Fibroblast of mammary gland (primary cell): ENCODE measurements around the gene FHIT.

Source experiments
- DNase-seq: peaks from one replicate; pipeline ENCODE4 v3.0.0-alpha.2; 2010; ENCODE audit warnings: low read depth
- H3K4me3 ChIP-seq: 2 replicates; pipeline ENCODE4 v1.5.1; 2011; ENCODE audit warnings: low read depth, mild to moderate bottlenecking, low read length, moderate library complexity; ENCODE audit not compliant: control insufficient read depth
- CTCF ChIP-seq: conservative IDR thresholded peaks from 2 replicates; pipeline ENCODE4 v1.5.1; 2011; ENCODE audit warnings: low read depth, low read length, inconsistent platforms; ENCODE audit not compliant: control insufficient read depth, insufficient read depth

FHIT gene

GRCh38 chr3:60178931-60179653 is 1072.2 kb downstream of the FHIT start:
- no peak for TF ChIP-seq CTCF
- no peak overlapping the region for H3K4me3 ChIP-seq
- DNase-seq = peak; percentile 23

GRCh38 chr3:60177726-60178125 is 1073.5 kb downstream of the FHIT start:
- no peak for DNase-seq
- no peak for TF ChIP-seq CTCF
- no peak overlapping the region for H3K4me3 ChIP-seq

GRCh38 chr3:60176614-60177013 is 1074.6 kb downstream of the FHIT start:
- no peak overlapping the region for H3K4me3 ChIP-seq
- no peak for TF ChIP-seq CTCF
- DNase-seq = no peak

GRCh38 chr3:60175680-60176079 is 1075.6 kb downstream of the FHIT start:
- no peak for TF ChIP-seq CTCF
- DNase-seq = no peak
- H3K4me3 ChIP-seq = no peak overlapping the region

GRCh38 chr3:60169755-60170154 is 1081.5 kb downstream of the FHIT start:
- TF ChIP-seq CTCF = no peak
- no peak for DNase-seq
- no peak overlapping the region for H3K4me3 ChIP-seq

GRCh38 chr3:60167186-60167585 is 1084.1 kb downstream of the FHIT start:
- H3K4me3 ChIP-seq = no peak overlapping the region
- no peak for DNase-seq
- TF ChIP-seq CTCF = no peak
